Uterus (tissue), 4 donors: ENCODE measurements around the gene AFDN. TPM values are rescaled to one million over a fixed set of nuclear protein-coding genes. Genes with fewer than 3 reads are reported as not detected.

Experiments used
- DNase-seq, 2 donors: peaks; one replicate each; pipeline ENCODE4 v3.0.0-alpha.2; 2019 to 2020
- H3K27ac ChIP-seq, 2 donors: fragments of 200-600 bp; sonication (generic); 1 replicate in 1 of 2; 2 replicates in 1 of 2; pipeline ENCODE4 v1.5.1; 2016 to 2018
- H3K27me3 ChIP-seq, 2 donors: fragments of 200-600 bp; sonication (generic); one replicate each; pipeline ENCODE4 v1.5.1; 2018 to 2019; ENCODE audit warnings: control low read depth in 1 of 2
- H3K36me3 ChIP-seq, 2 donors: fragments of 200-600 bp; sonication (generic); one replicate each; pipeline ENCODE4 v1.5.1; 2019; ENCODE audit warnings: control low read depth in 1 of 2
- H3K4me1 ChIP-seq, 2 donors: fragments of 200-600 bp; sonication (generic); one replicate each; pipeline ENCODE4 v1.5.1; 2018 to 2019; ENCODE audit warnings: control low read depth in 1 of 2
- H3K4me3 ChIP-seq, 2 donors: fragments of 200-600 bp; sonication (generic); 1 replicate in 1 of 2; 2 replicates in 1 of 2; pipeline ENCODE4 v1.5.1; 2018 to 2019; ENCODE audit warnings: mild to moderate bottlenecking in 1 of 2
- H3K9me3 ChIP-seq, 2 donors: fragments of 200-600 bp; sonication (generic); one replicate each; pipeline ENCODE4 v1.5.1; 2019; ENCODE audit warnings: control low read depth in 1 of 2
- POLR2A ChIP-seq, 2 donors: fragments of 450-650 bp; IDR thresholded peaks; one replicate each; pipeline ENCODE4 v1.6.1; 2016; ENCODE audit warnings: antibody characterized with exemption in 2 of 2, mild to moderate bottlenecking in 1 of 2, moderate library complexity in 1 of 2
- intact Hi-C: fragments of 100-400 bp; cut with DNase I; formaldehyde crosslinking; loops from one replicate; pipeline ENCODE4 v1.15.1; 2023; ENCODE audit warnings: low total_unique reads
- total RNA-seq, 4 donors: library from RNA; depleted of rRNA in 3 of 4; stranded (reverse); fragments of >200 nt in 3 of 4; gene quantifications; one replicate each; pipeline versions ENCODE4 v1.1.0 to v1.2.4, GENCODE V29; 2014 to 2023
- TF ChIP-seq, protein P1 (sequence below), 4 experiments: fragments of 200-600 bp in 2 of 4; fragments of 450-650 bp in 2 of 4; sonication (generic) in 2 of 4; IDR thresholded peaks; one replicate each; pipeline ENCODE4 v1.5.1; 2016 to 2019; ENCODE audit warnings: antibody characterized with exemption in 4 of 4, mild to moderate bottlenecking in 2 of 4, moderate library complexity in 1 of 4
- donor health status: DM: yes; HTN: yes; CAD: no.

AFDN gene
- total RNA-seq, 4 donors from 2014 or later = 64.6 to 210 (median 120) TPM

DNA sequence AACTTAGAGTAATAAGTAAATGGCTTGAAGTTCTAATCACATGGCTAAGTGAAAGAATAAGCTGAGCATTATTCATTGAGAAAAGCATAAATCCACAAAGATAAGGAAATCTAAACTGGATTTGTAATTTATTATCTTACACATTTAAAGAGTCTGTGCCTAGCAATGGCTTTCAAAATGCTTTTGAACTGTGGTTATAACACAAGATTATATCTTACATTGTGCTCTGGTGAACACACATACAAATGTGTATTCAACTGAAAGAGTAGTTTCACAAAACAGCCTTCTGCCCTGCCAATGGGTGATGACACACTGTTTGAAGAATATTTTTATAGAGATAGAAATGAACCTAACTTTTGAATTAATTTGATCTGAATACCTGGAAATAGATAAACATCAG lies 83.3 kb downstream of the AFDN start:
- DNase-seq = no peak
- intact Hi-C loops = no loop called here
- no peaks in the 10 kb centered on the region for H3K27me3 ChIP-seq

DNA sequence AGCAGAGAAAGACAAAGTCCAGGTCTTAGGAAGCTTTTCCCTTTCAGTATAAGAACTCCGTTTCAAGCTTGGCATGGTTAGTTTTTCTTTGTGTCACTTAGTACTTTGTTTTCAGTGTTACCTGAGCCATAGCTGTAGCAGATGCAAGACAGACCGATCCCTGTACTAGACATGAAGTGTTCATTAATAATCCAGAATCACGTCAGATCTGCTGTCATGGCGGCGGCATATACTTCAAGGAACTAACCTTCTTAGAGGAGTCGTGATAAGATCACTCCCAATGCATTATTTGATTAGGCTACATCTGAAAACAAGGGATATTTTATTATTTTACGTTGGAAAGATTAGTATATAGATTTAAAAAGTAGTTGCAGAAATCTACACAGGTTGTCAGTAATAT lies 83.9 kb downstream of the AFDN start:
- no peaks in the 10 kb centered on the region for H3K27me3 ChIP-seq
- no peaks in the 10 kb centered on the region for H3K9me3 ChIP-seq
- no peak overlapping the region for H3K4me3 ChIP-seq
- TF ChIP-seq POLR2A (IDR thresholded peaks at IDR 0.05) = no peak
- TF ChIP-seq, protein P1, sequence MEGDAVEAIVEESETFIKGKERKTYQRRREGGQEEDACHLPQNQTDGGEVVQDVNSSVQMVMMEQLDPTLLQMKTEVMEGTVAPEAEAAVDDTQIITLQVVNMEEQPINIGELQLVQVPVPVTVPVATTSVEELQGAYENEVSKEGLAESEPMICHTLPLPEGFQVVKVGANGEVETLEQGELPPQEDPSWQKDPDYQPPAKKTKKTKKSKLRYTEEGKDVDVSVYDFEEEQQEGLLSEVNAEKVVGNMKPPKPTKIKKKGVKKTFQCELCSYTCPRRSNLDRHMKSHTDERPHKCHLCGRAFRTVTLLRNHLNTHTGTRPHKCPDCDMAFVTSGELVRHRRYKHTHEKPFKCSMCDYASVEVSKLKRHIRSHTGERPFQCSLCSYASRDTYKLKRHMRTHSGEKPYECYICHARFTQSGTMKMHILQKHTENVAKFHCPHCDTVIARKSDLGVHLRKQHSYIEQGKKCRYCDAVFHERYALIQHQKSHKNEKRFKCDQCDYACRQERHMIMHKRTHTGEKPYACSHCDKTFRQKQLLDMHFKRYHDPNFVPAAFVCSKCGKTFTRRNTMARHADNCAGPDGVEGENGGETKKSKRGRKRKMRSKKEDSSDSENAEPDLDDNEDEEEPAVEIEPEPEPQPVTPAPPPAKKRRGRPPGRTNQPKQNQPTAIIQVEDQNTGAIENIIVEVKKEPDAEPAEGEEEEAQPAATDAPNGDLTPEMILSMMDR (IDR thresholded peaks at IDR 0.05) = no peak
- DNase-seq = no peak
- intact Hi-C loops = no loop called here
- no peaks in the 10 kb centered on the region for H3K36me3 ChIP-seq
- no peaks in the 10 kb centered on the region for H3K4me1 ChIP-seq
- H3K27ac ChIP-seq = no peak overlapping the region

More for the DNA sequence above, 83.3 kb downstream of the AFDN start:
- Histone ChIP-seq H3K36me3 (no peaks in the 10 kb centered on the region), H3K9me3 (no peaks in the 10 kb centered on the region), H3K4me3 (no peak overlapping the region), H3K27ac (no peak overlapping the region), H3K4me1 (no peaks in the 10 kb centered on the region)
- TF ChIP-seq, protein P1 (IDR thresholded peaks at IDR 0.05) = no peak

DNA sequence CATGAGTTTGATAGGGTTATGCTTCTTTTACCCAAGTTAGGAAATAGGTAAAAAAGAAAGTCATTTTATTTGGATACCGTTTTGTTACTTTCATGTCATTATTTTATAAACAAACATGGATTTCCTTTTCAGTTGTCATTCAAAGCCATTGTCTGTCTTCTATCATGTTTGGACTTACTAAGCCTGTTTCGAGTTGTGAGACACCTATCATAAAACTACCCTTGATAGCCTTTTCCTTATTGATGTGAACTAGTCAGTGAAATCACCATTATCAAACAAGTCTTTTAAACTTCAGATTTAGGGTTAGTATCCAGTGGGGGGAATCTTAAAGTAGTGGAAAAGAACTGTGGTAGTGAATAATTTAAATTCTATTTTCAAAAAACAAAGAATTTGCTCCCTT lies 85.8 kb downstream of the AFDN start:
- H3K27me3 ChIP-seq = no peaks in the 10 kb centered on the region
- H3K36me3 ChIP-seq = no peaks in the 10 kb centered on the region
- no peak overlapping the region for H3K4me3 ChIP-seq
- H3K9me3 ChIP-seq = no peaks in the 10 kb centered on the region
- no peaks in the 10 kb centered on the region for H3K4me1 ChIP-seq
- intact Hi-C loops = no loop called here
- DNase-seq = no peak
- H3K27ac ChIP-seq = no peak overlapping the region
- TF ChIP-seq, protein P1 (IDR thresholded peaks at IDR 0.05) = no peak
- TF ChIP-seq POLR2A (IDR thresholded peaks at IDR 0.05) = no peak

DNA sequence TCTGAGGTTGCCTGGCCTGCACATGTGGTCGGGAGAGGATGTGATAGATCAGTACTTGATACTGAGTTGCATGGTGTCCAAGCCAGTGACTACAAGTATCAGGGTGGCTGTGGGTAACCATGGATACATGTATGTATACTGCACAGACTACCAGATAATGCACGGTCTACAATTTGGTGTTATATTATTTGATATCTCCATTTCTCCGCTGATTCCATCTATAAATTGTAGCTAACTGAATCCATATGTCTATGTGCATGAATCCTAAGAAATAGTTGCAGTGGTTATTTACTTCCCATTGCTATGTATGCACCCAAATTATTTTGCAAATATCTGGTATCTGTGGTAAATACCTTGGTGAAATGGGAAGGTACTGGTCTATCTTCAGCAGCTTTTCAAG lies 87.0 kb downstream of the AFDN start:
- Histone ChIP-seq H3K4me1 (peaks cover 0 to 5% of the 10 kb centered on the region in 2 donors), H3K36me3 (no peaks in the 10 kb centered on the region), H3K4me3 (no peak overlapping the region), H3K27me3 (no peaks in the 10 kb centered on the region), H3K27ac (no peak overlapping the region), H3K9me3 (no peaks in the 10 kb centered on the region)
- no peak for DNase-seq
- TF ChIP-seq POLR2A (IDR thresholded peaks at IDR 0.05) = no peak
- TF ChIP-seq, protein P1 (IDR thresholded peaks at IDR 0.05) = no peak
- intact Hi-C loops = no loop called here

DNA sequence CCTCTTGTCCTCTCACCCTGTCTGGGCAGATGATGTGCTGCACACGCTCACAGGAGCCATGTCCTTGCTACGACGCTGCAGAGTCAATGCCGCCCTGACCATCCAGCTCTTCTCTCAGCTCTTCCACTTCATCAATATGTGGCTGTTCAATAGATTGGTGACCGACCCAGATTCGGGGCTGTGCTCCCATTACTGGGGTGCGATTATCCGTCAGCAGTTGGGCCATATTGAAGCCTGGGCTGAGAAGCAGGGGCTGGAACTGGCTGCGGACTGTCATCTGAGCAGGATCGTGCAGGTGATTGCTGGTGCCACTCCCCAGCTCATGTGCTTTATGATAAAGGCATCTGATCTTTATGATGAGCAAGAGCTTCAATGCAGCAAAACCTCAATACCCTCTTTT lies 88.4 kb downstream of the AFDN start:
- TF ChIP-seq, protein P1 (IDR thresholded peaks at IDR 0.05) = no peak
- TF ChIP-seq POLR2A (IDR thresholded peaks at IDR 0.05) = no peak
- no peaks in the 10 kb centered on the region for H3K27me3 ChIP-seq
- no peak overlapping the region for H3K27ac ChIP-seq
- H3K36me3 ChIP-seq = no peaks in the 10 kb centered on the region
- no peak for DNase-seq
- H3K9me3 ChIP-seq = no peaks in the 10 kb centered on the region
- H3K4me3 ChIP-seq = no peak overlapping the region
- H3K4me1 ChIP-seq = peaks cover 0 to 5% of the 10 kb centered on the region in 2 donors
- intact Hi-C loops = no loop called here
